Liver (tissue), 9 donors: ENCODE data around the gene SMAP1. TPM values are rescaled to one million over a fixed set of nuclear protein-coding genes. Genes with fewer than 3 reads are reported as not detected.

Experiments
- DNase-seq: peaks from one replicate; pipeline ENCODE4 v3.0.0-alpha.2; 2017; ENCODE audit warnings: low spot score
- H3K27ac ChIP-seq, 2 donors: one replicate each; pipeline ENCODE4 v1.7.0; 2013; ENCODE audit warnings: inconsistent platforms in 2 of 2, low read length in 2 of 2, control low read depth in 1 of 2, low read depth in 1 of 2, mild to moderate bottlenecking in 1 of 2
- H3K27me3 ChIP-seq, 4 donors: one replicate each; pipeline versions ENCODE4 v1.6.1 to v1.7.0; 2013; ENCODE audit warnings: low read length in 3 of 4, inconsistent platforms in 1 of 4, mild to moderate bottlenecking in 1 of 4, moderate library complexity in 1 of 4; ENCODE audit not compliant: control insufficient read depth in 4 of 4, insufficient read depth in 4 of 4
- H3K36me3 ChIP-seq, 4 donors: one replicate each; pipeline versions ENCODE4 v1.6.1 to v1.7.0; 2013; ENCODE audit warnings: low read length in 3 of 4, mild to moderate bottlenecking in 3 of 4, low read depth in 1 of 4, moderate library complexity in 1 of 4; ENCODE audit not compliant: control insufficient read depth in 4 of 4, insufficient read depth in 3 of 4
- H3K4me1 ChIP-seq, 4 donors: one replicate each; pipeline versions ENCODE4 v1.6.1 to v1.7.0; 2013; ENCODE audit warnings: low read length in 3 of 4, mild to moderate bottlenecking in 3 of 4, moderate library complexity in 1 of 4; ENCODE audit not compliant: control insufficient read depth in 4 of 4, insufficient read depth in 4 of 4
- H3K4me3 ChIP-seq, 3 donors: one replicate each; pipeline versions ENCODE4 v1.6.1 to v1.7.0; 2013; ENCODE audit warnings: low read length in 3 of 3, control low read depth in 1 of 3, low read depth in 1 of 3, mild to moderate bottlenecking in 1 of 3
- H3K9ac ChIP-seq, 2 donors: one replicate each; pipeline ENCODE4 v1.7.0; 2013; ENCODE audit warnings: low read length in 2 of 2, mild to moderate bottlenecking in 2 of 2, moderate library complexity in 2 of 2, control low read depth in 1 of 2, low read depth in 1 of 2
- H3K9me3 ChIP-seq, 4 donors: one replicate each; pipeline versions ENCODE4 v1.6.1 to v1.7.0; 2013; ENCODE audit warnings: low read length in 3 of 4; ENCODE audit not compliant: control insufficient read depth in 4 of 4
- ATF3 ChIP-seq: IDR thresholded peaks from 2 replicates; pipeline ENCODE4 v1.6.1; 2016; ENCODE audit warnings: antibody characterized with exemption
- CTCF ChIP-seq: fragments of 150-350 bp; IDR thresholded peaks from 2 replicates; pipeline ENCODE4 v1.5.1; 2017; ENCODE audit warnings: improper control_type of control experiment, low read depth, low read length; ENCODE audit not compliant: missing input control
- EGR1 ChIP-seq, 2 donors: IDR thresholded peaks; 2 replicates each; pipeline ENCODE4 v1.6.1; 2016 to 2018; ENCODE audit warnings: antibody characterized with exemption in 2 of 2, low read depth in 2 of 2
- FOXA1 ChIP-seq: IDR thresholded peaks from 2 replicates; pipeline ENCODE4 v1.6.1; 2016; ENCODE audit warnings: antibody characterized with exemption
- FOXA2 ChIP-seq: IDR thresholded peaks from 2 replicates; pipeline ENCODE4 v1.6.1; 2016; ENCODE audit warnings: antibody characterized with exemption
- GABPA ChIP-seq, 2 donors: IDR thresholded peaks in 1 of 2; conservative IDR thresholded peaks in 1 of 2; 2 replicates each; pipeline ENCODE4 v1.6.1; 2016; ENCODE audit warnings: antibody characterized with exemption in 2 of 2, mild to moderate bottlenecking in 1 of 2, moderate library complexity in 1 of 2
- HNF4A ChIP-seq, 2 donors: conservative IDR thresholded peaks; 2 replicates each; pipeline ENCODE4 v1.6.1; 2016; ENCODE audit warnings: antibody characterized with exemption in 2 of 2, mild to moderate bottlenecking in 2 of 2
- HNF4G ChIP-seq: IDR thresholded peaks from 2 replicates; pipeline ENCODE4 v1.6.1; 2016; ENCODE audit warnings: antibody characterized with exemption
- JUND ChIP-seq, 2 donors: IDR thresholded peaks; 2 replicates each; pipeline ENCODE4 v1.6.1; 2016; ENCODE audit warnings: antibody characterized with exemption in 2 of 2
- MAX ChIP-seq: IDR thresholded peaks from 2 replicates; pipeline ENCODE4 v1.6.1; 2016; ENCODE audit warnings: antibody characterized with exemption
- NR2F2 ChIP-seq: IDR thresholded peaks from 2 replicates; pipeline ENCODE4 v1.6.1; 2016; ENCODE audit warnings: antibody characterized with exemption
- RAD21 ChIP-seq, 2 donors: IDR thresholded peaks; 2 replicates each; pipeline ENCODE4 v1.6.1; 2016; ENCODE audit warnings: antibody characterized with exemption in 2 of 2, mild to moderate bottlenecking in 2 of 2
- REST ChIP-seq: IDR thresholded peaks from 2 replicates; pipeline ENCODE4 v1.6.1; 2016; ENCODE audit warnings: antibody characterized with exemption, mild to moderate bottlenecking
- RXRA ChIP-seq, 2 donors: IDR thresholded peaks; 2 replicates each; pipeline ENCODE4 v1.6.1; 2017 to 2018; ENCODE audit warnings: antibody characterized with exemption in 2 of 2, mild to moderate bottlenecking in 1 of 2
- SP1 ChIP-seq: IDR thresholded peaks from 2 replicates; pipeline ENCODE4 v1.6.1; 2018; ENCODE audit warnings: antibody characterized with exemption, mild to moderate bottlenecking
- TAF1 ChIP-seq: conservative IDR thresholded peaks from 2 replicates; pipeline ENCODE4 v1.6.1; 2016; ENCODE audit warnings: antibody characterized with exemption, mild to moderate bottlenecking
- YY1 ChIP-seq: IDR thresholded peaks from 2 replicates; pipeline ENCODE4 v1.6.1; 2016; ENCODE audit warnings: antibody characterized with exemption, mild to moderate bottlenecking
- ZBTB33 ChIP-seq: IDR thresholded peaks from 2 replicates; pipeline ENCODE4 v1.6.1; 2016; ENCODE audit warnings: antibody characterized with exemption
- WGBS: extraction: QIAGEN DNeasy Blood & Tissue Kit; methylation state at CpG from one replicate; pipeline ENCODE4 v1.1.7; 2013; 5-methylcytosine and 5-hydroxymethylcytosine counted together
- polyA plus RNA-seq, 2 donors: library from polyadenylated mRNA; stranded (reverse) in 1 of 2; unstranded in 1 of 2; fragments of 200-250 nt in 1 of 2; fragments of >200 nt in 1 of 2; fragmentation: Nextera tagmentation in 1 of 2; extraction: Ambion mirVana in 1 of 2; gene quantifications; one replicate each; pipeline versions ENCODE4 v1.2.1 to v1.2.3, GENCODE V29; 2013 to 2015
- total RNA-seq, 2 donors: library from RNA; depleted of rRNA; stranded (reverse); fragments of >200 nt; gene quantifications; one replicate each; pipeline ENCODE4 v1.2.3, GENCODE V29; 2014
- donor health status: healthy.
- donor health status: healthy.
- donor health status: healthy.
- donor health status: healthy.
- donor health status: healthy.

SMAP1 gene
- total and polyA plus RNA-seq, 4 donors, result 9.3 to 13.3 (median 12.7) TPM

GRCh38 chr6:70879496-70879895 lies 211.8 kb downstream of the SMAP1 start:
- Histone ChIP-seq H3K9me3 (no peaks in the 10 kb centered on the region), H3K36me3 (no peaks in the 10 kb centered on the region), H3K27me3 (peaks cover 0 to 3% (median 0%) of the 10 kb centered on the region in 4 donors), H3K4me3 (no peak overlapping the region), H3K27ac (no peak overlapping the region), H3K4me1 (no peaks in the 10 kb centered on the region), H3K9ac (no peak overlapping the region)
- DNase-seq, result no peak
- TF ChIP-seq CTCF (no peak), ZBTB33 (no peak), HNF4G (no peak), SP1 (no peak), GABPA (IDR thresholded peaks at IDR 0.05 in 1 of 2, conservative IDR thresholded peaks at IDR 0.05 in 1 of 2) (no peak), HNF4A (conservative IDR thresholded peaks at IDR 0.05) (no peak), REST (no peak), TAF1 (no peak), EGR1 (IDR thresholded peaks at IDR 0.05; ENCODE audit: low read depth in 2 of 2) (no peak), MAX (no peak), JUND (IDR thresholded peaks at IDR 0.05) (no peak), ATF3 (no peak), RXRA (IDR thresholded peaks at IDR 0.05) (no peak), FOXA2 (no peak), NR2F2 (no peak), RAD21 (IDR thresholded peaks at IDR 0.05) (no peak), FOXA1 (no peak), YY1 (no peak)
- 91% methylated on average over 5 of the region's 5 CpGs for WGBS
